ENCODE results near the gene BACH1. TPM values are rescaled to one million over a fixed set of nuclear protein-coding genes. Genes with fewer than 3 reads are reported as not detected.

BACH1 gene
- polyA plus RNA-seq, 1 of the 3 experiments (the other 2 are of a cell fraction) = 18.1 TPM

DNA sequence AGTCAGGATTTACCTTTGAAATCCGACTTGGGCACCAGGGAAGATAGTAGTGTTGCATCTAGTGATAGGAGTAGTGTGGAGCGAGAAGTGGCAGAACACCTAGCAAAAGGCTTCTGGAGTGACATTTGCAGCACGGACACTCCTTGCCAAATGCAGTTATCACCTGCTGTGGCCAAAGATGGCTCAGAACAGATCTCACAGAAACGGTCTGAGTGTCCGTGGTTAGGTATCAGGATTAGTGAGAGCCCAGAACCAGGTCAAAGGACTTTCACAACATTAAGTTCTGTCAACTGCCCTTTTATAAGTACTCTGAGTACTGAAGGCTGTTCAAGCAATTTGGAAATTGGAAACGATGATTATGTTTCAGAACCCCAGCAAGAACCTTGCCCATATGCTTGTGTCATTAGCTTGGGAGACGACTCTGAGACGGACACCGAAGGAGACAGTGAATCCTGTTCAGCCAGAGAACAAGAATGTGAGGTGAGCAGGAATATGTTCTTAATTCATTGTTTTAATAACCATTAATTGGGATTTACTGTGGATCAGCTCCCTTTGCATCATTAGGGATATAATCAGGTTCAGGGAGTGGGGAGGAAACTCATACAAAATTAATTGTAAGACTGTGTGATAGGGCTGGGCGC is 28.3 kb downstream of the BACH1 start:
- H3F3A ChIP-seq (replicated peaks; ENCODE audit: insufficient read depth) = peaks cover 21% of the 10 kb centered on the region
- H3K36me3 ChIP-seq (replicated peaks in 1 of 2; ENCODE audit: control insufficient read depth in 1 of 2, insufficient read depth in 2 of 2, low read length in 1 of 2) = peaks cover 42 to 78% of the 10 kb centered on the region in 2 experiments
- no peaks in the 10 kb centered on the region for H3K9me2 ChIP-seq
- H3K27ac ChIP-seq (ENCODE audit: low read depth in 2 of 2, low read length in 1 of 2) = no peak overlapping the region
- TF ChIP-seq, protein P1, sequence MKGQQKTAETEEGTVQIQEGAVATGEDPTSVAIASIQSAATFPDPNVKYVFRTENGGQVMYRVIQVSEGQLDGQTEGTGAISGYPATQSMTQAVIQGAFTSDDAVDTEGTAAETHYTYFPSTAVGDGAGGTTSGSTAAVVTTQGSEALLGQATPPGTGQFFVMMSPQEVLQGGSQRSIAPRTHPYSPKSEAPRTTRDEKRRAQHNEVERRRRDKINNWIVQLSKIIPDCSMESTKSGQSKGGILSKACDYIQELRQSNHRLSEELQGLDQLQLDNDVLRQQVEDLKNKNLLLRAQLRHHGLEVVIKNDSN (IDR thresholded peaks at IDR 0.05; ENCODE audit: borderline replicate concordance, low read depth) = no peak
- TF ChIP-seq RAD21 (IDR thresholded peaks at IDR 0.05; ENCODE audit: low read length) (no peak), RXRA (IDR thresholded peaks at IDR 0.05; ENCODE audit: borderline replicate concordance, low read depth) (no peak), POLR2AphosphoS5 (IDR thresholded peaks at IDR 0.05; ENCODE audit: low read depth, low read length) (no peak), FOXJ3 (CRISPR knock-in tag; IDR thresholded peaks at IDR 0.05) (no peak), NRF1 (IDR thresholded peaks at IDR 0.05; ENCODE audit: low read depth, low read length) (no peak), SMC3 (IDR thresholded peaks at IDR 0.05; ENCODE audit: low read depth, low read length) (no peak)
- TF ChIP-seq, protein P2, sequence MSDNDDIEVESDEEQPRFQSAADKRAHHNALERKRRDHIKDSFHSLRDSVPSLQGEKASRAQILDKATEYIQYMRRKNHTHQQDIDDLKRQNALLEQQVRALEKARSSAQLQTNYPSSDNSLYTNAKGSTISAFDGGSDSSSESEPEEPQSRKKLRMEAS (IDR thresholded peaks at IDR 0.05; ENCODE audit: low read depth) = no peak
- TF ChIP-seq, protein P3, sequence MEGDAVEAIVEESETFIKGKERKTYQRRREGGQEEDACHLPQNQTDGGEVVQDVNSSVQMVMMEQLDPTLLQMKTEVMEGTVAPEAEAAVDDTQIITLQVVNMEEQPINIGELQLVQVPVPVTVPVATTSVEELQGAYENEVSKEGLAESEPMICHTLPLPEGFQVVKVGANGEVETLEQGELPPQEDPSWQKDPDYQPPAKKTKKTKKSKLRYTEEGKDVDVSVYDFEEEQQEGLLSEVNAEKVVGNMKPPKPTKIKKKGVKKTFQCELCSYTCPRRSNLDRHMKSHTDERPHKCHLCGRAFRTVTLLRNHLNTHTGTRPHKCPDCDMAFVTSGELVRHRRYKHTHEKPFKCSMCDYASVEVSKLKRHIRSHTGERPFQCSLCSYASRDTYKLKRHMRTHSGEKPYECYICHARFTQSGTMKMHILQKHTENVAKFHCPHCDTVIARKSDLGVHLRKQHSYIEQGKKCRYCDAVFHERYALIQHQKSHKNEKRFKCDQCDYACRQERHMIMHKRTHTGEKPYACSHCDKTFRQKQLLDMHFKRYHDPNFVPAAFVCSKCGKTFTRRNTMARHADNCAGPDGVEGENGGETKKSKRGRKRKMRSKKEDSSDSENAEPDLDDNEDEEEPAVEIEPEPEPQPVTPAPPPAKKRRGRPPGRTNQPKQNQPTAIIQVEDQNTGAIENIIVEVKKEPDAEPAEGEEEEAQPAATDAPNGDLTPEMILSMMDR (IDR thresholded peaks at IDR 0.05) = no peak
- peaks cover 55% of the 10 kb centered on the region for H4K20me1 ChIP-seq (ENCODE audit: insufficient read depth)
- no peak overlapping the region for H3K4me3 ChIP-seq (ENCODE audit: low read depth in 2 of 2, low read length in 1 of 2)
- WGBS (ENCODE audit: low lambda C conversion rate) = 96% methylated on average over 10 of the region's 10 CpGs
- no peak overlapping the region for H3K4me2 ChIP-seq
- H3K9me3 ChIP-seq = no peaks in the 10 kb centered on the region
- H3K4me1 ChIP-seq (ENCODE audit: control insufficient read depth in 1 of 2, insufficient read depth in 2 of 2, low read depth in 1 of 2, low read length in 1 of 2) = peaks cover 0 to 2% of the 10 kb centered on the region in 2 experiments; a peak in 2 of 4 replicates
- POLR2A ChIA-PET = no interaction called here
- H3K9ac ChIP-seq = no peak overlapping the region
- no peak for DNase-seq
- no peak overlapping the region for H2AFZ ChIP-seq (ENCODE audit: low read depth)
- H3K27me3 ChIP-seq (ENCODE audit: insufficient read depth) = no peaks in the 10 kb centered on the region
- H3K79me2 ChIP-seq (ENCODE audit: insufficient read depth) = peaks cover 98% of the 10 kb centered on the region
- CTCF ChIA-PET = interaction anchor here (1.4 to 1.8 kb wide), 2 partner anchors 21 to 27 kb away, joined by 3 to 5 read pairs; no protein-coding TSS in a partner anchor

DNA sequence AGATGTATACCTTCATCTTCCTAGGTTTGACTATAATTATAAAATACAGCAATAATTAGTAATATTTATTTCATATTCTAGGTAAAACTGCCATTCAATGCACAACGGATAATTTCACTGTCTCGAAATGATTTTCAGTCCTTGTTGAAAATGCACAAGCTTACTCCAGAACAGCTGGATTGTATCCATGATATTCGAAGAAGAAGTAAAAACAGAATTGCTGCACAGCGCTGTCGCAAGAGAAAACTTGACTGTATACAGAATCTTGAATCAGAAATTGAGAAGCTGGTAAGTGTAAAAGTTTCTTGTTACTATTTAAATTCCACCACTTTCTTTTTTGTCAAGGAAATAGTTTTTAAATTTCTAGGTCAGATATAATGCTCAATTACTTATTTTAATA is 30.7 kb downstream of the BACH1 start:
- Histone ChIP-seq H3K4me3 (ENCODE audit: low read depth in 2 of 2, low read length in 1 of 2) (no peak overlapping the region), H4K20me1 (ENCODE audit: insufficient read depth) (peaks cover 50% of the 10 kb centered on the region)
- TF ChIP-seq, protein P4, sequence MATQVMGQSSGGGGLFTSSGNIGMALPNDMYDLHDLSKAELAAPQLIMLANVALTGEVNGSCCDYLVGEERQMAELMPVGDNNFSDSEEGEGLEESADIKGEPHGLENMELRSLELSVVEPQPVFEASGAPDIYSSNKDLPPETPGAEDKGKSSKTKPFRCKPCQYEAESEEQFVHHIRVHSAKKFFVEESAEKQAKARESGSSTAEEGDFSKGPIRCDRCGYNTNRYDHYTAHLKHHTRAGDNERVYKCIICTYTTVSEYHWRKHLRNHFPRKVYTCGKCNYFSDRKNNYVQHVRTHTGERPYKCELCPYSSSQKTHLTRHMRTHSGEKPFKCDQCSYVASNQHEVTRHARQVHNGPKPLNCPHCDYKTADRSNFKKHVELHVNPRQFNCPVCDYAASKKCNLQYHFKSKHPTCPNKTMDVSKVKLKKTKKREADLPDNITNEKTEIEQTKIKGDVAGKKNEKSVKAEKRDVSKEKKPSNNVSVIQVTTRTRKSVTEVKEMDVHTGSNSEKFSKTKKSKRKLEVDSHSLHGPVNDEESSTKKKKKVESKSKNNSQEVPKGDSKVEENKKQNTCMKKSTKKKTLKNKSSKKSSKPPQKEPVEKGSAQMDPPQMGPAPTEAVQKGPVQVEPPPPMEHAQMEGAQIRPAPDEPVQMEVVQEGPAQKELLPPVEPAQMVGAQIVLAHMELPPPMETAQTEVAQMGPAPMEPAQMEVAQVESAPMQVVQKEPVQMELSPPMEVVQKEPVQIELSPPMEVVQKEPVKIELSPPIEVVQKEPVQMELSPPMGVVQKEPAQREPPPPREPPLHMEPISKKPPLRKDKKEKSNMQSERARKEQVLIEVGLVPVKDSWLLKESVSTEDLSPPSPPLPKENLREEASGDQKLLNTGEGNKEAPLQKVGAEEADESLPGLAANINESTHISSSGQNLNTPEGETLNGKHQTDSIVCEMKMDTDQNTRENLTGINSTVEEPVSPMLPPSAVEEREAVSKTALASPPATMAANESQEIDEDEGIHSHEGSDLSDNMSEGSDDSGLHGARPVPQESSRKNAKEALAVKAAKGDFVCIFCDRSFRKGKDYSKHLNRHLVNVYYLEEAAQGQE (IDR thresholded peaks at IDR 0.05; ENCODE audit: low read depth, low read length) = no peak
- TF ChIP-seq YY1 (IDR thresholded peaks at IDR 0.05; ENCODE audit: low read depth) (no peak), FOSL2 (IDR thresholded peaks at IDR 0.05; ENCODE audit: borderline replicate concordance, low read depth) (no peak), TCF12 (IDR thresholded peaks at IDR 0.05) (no peak), JUND (IDR thresholded peaks at IDR 0.05) (no peak), TAF1 (IDR thresholded peaks at IDR 0.05; ENCODE audit: borderline replicate concordance, low read depth, low read length) (no peak), TEAD4 (IDR thresholded peaks at IDR 0.05; ENCODE audit: borderline replicate concordance, insufficient read depth) (no peak), NRF1 (IDR thresholded peaks at IDR 0.05; ENCODE audit: low read depth, low read length) (no peak)
- TF ChIP-seq, protein P2 (IDR thresholded peaks at IDR 0.05; ENCODE audit: low read depth) = no peak
- TF ChIP-seq, protein P3 (IDR thresholded peaks at IDR 0.05) = no peak

More for the DNA sequence above, 30.7 kb downstream of the BACH1 start:
- no peak overlapping the region for H2AFZ ChIP-seq (ENCODE audit: low read depth)
- H3K79me2 ChIP-seq (ENCODE audit: insufficient read depth) = peaks cover 94% of the 10 kb centered on the region
- 0 out of 4 replicates have a peak overlapping the region, but pooled peaks of 1 of the 2 experiments have one; percentile 1 for H3K27ac ChIP-seq (ENCODE audit: low read depth in 2 of 2, low read length in 1 of 2)
- ChIA-PET CTCF (interaction anchor here (0.7 kb wide), 1 partner anchor 15 kb away, joined by 3 read pairs; no protein-coding TSS in a partner anchor), POLR2A (no interaction called here)
- H3F3A ChIP-seq (replicated peaks; ENCODE audit: insufficient read depth) = peaks cover 44% of the 10 kb centered on the region
- H3K9ac ChIP-seq = no peak overlapping the region
- H3K36me3 ChIP-seq (replicated peaks in 1 of 2; ENCODE audit: control insufficient read depth in 1 of 2, insufficient read depth in 2 of 2, low read length in 1 of 2) = peaks cover 36 to 67% of the 10 kb centered on the region in 2 experiments
- 97% methylated on average over 5 of the region's 5 CpGs for WGBS (ENCODE audit: low lambda C conversion rate)
- H3K9me2 ChIP-seq = no peaks in the 10 kb centered on the region
- no peak for DNase-seq
- no peaks in the 10 kb centered on the region for H3K27me3 ChIP-seq (ENCODE audit: insufficient read depth)
- H3K4me2 ChIP-seq = no peak overlapping the region
- H3K9me3 ChIP-seq = no peaks in the 10 kb centered on the region
- peaks cover 0 to 20% of the 10 kb centered on the region in 2 experiments; a peak in 3 of 4 replicates for H3K4me1 ChIP-seq (ENCODE audit: control insufficient read depth in 1 of 2, insufficient read depth in 2 of 2, low read depth in 1 of 2, low read length in 1 of 2)
